HG02678 (cell line): ENCODE measurements around the gene TRIM25.
"Not testable (repeated sequence)": the region's sequence is repeated elsewhere in the genome, so short reads cannot be mapped to it uniquely, and the experiment has no call there.

ENCODE experiments used
- ATAC-seq: cut with Tn5 transposase; IDR thresholded peaks from one replicate; pipeline ENCODE4 v1.9.1; 2021; ENCODE audit warnings: mild to moderate bottlenecking, moderate library complexity; ENCODE audit not compliant: unreplicated experiment

TRIM25 gene, protein sequence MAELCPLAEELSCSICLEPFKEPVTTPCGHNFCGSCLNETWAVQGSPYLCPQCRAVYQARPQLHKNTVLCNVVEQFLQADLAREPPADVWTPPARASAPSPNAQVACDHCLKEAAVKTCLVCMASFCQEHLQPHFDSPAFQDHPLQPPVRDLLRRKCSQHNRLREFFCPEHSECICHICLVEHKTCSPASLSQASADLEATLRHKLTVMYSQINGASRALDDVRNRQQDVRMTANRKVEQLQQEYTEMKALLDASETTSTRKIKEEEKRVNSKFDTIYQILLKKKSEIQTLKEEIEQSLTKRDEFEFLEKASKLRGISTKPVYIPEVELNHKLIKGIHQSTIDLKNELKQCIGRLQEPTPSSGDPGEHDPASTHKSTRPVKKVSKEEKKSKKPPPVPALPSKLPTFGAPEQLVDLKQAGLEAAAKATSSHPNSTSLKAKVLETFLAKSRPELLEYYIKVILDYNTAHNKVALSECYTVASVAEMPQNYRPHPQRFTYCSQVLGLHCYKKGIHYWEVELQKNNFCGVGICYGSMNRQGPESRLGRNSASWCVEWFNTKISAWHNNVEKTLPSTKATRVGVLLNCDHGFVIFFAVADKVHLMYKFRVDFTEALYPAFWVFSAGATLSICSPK

GRCh38 chr17:56913867-56914580 is at the start of gene TRIM25:
TSS of gene TRIM25 (minus strand) at chr17:56914049. CDS start at chr17:56913988, 61 bp downstream.
- ATAC-seq, result peak; percentile 77

DNA sequence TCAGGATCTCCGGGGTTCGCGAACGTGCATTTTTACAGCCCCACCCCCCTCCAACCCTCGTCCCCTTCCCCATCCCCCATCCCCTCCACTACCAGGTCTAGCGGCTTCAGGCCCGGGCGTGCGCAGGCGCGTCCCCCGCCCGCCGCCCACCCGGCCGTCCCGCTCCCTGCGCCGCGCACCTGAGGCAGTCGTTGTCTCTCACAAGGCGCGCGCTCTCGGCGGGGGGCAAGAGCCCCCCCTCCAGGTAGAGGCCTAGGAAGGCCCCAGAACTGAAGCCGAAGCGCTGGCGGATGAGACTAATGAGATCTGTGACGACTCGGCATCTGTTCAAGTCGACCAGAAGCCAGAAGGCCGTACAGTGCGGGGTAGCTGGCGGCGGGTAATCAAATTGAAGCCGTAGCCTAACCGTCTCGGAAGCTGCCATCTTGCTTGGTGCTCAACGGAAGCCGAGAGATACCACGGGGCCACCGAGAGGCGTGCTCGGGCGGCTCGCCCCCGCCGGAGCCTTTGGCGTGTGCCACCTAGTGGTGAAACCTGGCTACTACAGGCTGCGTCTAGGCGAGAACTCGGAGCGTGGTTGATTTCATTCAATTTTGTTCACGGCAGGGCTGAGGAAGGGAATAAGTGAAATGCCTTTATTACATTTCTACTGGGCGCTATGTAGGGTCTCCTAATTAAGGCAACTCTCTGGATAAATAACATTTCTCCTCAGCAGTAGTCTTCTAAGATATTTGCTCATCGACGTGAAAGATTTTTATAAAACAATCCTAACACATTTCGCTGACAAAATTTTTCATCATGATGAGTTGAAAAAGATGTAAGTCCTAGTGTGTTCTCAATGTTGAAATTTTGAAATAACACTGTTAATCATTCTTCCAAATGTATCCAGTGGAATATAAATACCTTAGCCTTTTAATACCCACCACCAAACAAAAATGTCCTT is 47.0 kb upstream of the TRIM25 start, which contains the start of gene COIL:
Gene COIL (minus strand): TSS at position 455 of the 943 bp plus-strand sequence. CDS start 31 bp downstream, at position 424.
- ATAC-seq, result peak; percentile 94

DNA sequence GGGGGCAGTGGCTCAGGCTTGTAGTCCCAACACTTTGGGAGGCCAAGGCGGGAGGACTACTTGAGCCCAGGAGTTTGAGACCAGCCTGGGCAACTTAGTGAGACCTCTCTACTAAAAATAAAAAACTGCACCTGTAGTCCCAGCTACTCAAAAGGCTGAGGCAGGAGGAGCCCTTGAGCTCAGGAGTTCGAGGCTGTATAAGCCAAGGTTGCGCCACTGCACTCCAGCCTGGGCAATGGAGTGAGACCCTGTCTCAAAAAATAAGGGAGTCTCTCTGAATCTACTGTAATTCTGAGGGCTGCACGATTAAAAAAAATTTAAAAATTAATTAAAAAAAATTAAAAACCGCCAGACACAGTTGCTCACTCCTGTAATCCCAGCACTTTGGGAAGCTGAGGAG is 43.1 kb upstream of the TRIM25 start:
- no peak for ATAC-seq

DNA sequence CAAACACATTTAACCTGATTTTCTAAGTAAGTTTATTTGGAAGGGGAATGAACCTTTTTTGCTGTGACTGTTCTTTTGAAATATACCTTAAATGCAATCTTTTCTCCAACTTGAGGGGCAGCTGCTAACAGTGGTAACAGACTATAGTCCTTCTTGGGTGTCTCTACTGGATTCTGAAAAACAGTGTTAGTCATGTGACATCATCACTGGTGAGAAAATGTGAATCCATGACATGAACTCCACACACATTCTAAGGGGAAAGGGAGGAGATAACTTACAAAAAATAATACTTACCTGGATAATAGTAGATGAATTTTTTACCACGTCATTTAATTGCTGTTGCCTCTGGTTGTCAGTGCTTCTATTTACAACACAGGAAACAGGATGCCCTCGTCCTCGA is 35.7 kb upstream of the TRIM25 start:
- no peak for ATAC-seq

DNA sequence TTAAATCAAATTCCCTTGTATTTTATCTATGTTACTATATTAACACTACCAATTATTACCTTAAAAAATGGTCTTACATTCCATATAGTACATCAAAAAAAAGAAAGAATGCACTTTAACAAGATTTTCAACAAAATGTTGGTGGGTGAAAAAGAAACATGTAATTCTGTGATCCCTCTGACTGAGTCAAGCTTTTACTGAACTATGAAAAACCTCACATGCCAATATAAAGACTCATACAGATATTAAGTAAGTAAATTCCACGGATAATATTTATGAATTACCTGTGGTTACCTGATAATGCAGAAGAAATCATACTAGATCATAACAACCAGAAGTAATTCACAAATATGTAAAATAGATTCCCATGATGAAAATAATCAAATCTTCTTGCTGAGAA is 34.6 kb upstream of the TRIM25 start:
- ATAC-seq, result no peak

DNA sequence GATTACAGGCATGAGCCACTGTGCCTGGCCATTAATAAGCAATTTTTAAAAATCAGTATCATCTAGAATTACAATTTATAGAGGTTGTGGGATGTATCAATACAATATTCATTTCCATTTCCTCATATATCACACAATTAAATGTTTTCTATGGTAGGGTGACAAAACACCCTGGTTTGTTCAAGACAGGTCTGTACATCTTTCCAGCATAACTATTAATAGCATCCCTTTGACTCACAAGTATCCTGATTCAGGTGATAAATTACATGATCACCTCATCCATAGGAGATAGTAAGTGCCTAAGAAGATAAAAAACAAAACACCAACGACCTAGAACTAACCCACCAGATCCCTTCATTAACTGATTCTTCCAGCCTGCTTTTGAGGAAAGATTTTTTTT is 33.9 kb upstream of the TRIM25 start:
- ATAC-seq, result no peak

GRCh38 chr17:56945938-56946505 is 32.2 kb upstream of the TRIM25 start:
- no peak for ATAC-seq

GRCh38 chr17:56943505-56944125 is 29.8 kb upstream of the TRIM25 start:
- no peak for ATAC-seq

DNA sequence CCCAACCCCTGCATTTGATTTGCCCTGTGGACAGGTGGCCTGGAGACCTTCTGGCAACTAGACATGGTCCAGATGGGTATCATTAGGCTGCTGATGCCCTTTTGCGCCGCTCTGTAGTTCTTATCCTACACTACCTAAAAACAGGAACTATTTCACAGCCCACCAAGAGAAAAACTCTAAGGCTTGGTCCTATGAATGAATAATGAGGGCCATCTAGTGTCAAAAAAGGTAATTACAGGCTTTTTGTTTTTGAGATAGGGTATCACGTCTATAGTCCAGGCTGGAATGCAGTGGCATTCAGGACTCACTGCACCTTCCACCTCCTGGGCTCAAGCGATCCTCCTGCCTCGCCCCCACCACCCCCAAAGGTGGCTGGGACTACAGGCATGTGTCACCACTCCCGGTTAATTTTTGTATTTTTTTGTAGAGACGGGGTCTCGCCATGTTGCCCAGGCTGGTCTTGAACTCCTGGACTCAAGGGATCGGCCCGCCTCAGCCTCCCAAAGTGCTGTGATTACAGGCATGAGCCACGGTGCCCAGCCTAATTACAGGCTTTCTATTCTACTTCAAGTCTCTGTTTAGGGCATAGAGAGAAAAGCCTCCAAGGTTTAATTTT is 26.1 kb upstream of the TRIM25 start:
- no peak for ATAC-seq

DNA sequence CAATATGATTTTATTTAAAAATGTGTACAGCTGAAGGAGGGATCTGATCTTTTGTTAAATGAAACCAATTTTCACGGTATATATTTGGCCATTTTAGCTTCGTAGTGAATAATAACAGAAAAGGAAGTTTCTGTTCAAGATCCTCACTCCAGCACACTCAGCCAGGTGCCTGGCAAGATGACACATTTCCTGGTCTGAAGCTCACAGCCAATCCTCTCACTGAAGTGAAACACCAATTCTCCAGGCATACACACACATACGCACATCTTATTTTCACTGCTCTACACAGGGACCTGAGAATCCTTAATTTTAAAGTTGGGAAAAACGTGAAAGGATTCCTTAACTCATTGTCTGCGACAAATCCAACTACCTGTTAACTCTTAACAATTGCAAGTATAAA is 24.4 kb upstream of the TRIM25 start:
- ATAC-seq, result not testable (repeated sequence)

GRCh38 chr17:56937687-56938086 is 23.8 kb upstream of the TRIM25 start:
- no peak for ATAC-seq

DNA sequence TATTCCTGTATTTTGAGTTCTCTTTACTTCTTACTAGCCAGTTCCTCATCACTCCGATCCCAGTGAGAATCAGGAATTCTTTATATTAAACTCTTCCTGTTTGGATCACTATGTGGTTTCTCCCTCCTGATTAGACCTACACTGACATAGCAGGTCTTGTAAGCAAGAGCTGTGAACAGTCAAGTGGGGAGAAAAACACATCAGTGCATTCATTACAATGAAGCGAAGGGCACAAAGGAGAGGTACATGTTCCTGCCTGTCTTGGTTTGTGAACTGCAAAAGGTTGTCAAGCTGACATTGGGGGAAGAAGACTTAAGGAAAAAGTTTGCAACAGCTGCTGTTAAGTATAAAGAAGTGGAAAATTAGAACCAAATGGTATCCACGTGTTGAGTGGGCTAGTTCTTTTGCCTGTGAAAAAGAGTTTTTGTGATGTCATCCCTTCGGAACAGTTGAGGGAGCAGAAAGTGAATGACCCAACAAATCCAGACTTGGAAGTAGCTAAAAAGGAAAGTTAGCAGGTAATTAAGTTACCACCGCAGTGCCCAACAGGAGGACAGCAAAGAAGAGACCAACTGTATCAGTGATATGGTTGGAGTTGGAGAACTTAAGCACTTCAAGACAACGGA is 23.0 kb upstream of the TRIM25 start:
- ATAC-seq, result no peak

GRCh38 chr17:56935461-56935860 is 21.6 kb upstream of the TRIM25 start:
- ATAC-seq, result no peak

GRCh38 chr17:56934280-56934679 is 20.4 kb upstream of the TRIM25 start:
- no peak for ATAC-seq

- no peak for ATAC-seq
Measured at GRCh38 chr17:56933868-56934267, 20.0 kb upstream of the TRIM25 start.

- no peak for ATAC-seq
Measured at GRCh38 chr17:56933151-56933745, 19.4 kb upstream of the TRIM25 start.

DNA sequence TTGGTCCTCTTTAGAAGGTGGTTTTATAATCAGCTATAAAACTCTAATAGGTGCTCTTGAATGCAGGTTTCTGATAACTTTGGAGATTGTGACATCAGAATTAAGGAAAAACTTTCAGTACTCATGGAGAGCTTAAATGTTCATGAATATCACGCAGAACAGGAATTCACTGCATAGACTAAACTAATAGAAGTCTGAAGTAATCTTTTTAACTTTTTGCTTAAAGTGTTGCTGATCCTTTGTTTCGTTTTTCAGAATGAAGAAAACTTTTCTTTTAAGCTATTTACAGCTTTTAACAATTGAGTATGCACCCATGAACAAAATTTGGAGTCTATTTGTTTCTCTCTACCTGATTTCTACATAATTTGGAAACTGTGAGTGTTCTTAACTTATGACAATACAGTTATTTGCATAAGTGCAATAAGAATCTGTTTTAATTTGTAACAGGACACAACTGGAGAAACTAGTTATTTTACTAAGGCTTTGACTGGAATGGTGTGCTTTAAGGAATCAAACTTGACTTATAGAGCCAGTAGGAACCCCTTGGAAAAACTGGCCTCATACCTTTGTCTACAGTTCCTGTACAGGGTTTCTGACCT is 17.0 kb upstream of the TRIM25 start:
- no peak for ATAC-seq

GRCh38 chr17:56929362-56929969 is 15.6 kb upstream of the TRIM25 start:
- no peak for ATAC-seq
